HG03439 (cell line): ENCODE data around the gene MED4.
"Not testable (repeated sequence)": the region's sequence is repeated elsewhere in the genome, so short reads cannot be mapped to it uniquely, and the experiment has no call there.

ENCODE experiments used
- ATAC-seq: cut with Tn5 transposase; IDR thresholded peaks from one replicate; pipeline ENCODE4 v1.9.1; 2021; ENCODE audit warnings: mild to moderate bottlenecking, moderate library complexity; ENCODE audit not compliant: unreplicated experiment

MED4 gene

DNA sequence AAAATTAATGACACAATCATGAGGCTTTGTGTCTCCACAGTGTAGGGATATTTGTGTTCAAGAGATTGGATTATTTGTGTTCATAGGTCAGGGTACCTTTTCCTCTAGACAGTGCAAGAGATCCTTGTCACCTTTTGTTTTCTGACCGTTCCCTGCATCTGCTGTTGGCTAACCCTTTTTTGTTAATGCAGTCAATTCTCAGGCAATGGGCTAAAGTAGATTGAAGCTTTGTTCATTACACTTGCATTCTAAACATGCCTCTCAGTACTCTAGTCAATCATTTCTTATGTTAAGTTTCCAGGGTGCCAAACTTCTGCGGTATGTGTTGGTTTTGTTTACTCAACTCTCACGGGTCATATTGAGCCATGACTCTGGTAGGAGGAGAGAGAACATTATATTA lies 1.8 kb upstream of the MED4 start:
- ATAC-seq: no peak

DNA sequence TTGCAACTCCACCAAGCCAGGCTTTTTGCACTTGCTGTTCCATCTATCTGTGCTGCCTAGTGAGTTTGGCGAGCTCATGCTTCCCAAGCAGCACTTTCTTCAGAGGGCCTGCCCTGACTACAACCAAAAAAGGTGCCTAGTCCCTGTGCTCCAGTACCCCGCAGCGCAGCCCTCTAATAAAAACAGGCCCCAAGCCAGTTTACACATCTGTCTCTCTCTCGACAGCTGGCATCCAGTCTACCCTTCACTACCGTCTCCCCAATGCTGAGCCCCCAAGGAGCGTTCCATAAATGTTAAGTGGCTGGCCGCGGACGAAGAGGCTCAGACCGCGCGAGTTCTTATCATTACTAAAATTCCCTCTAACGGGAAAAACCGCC lies 512 bp downstream of the MED4 start:
- peak; percentile 19 for ATAC-seq

DNA sequence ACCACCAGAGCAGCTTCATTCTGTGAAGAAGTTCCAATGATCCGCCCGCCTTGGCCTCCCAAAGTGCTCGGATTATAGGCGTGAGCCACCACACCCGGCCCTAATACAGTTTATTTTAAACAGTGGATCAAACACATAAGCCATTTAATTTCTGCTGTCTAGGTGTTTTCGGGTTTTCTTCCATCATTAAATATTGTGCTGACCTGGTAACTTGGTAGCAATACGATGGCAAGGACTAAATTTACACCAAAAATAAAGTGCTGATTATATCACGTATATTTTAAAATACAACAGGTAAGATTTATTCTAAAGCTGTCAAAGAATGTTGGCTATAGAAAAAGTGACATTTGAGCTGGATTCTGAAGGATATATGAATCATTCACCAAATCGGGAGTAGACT lies 1.3 kb downstream of the MED4 start:
- ATAC-seq: no peak

DNA sequence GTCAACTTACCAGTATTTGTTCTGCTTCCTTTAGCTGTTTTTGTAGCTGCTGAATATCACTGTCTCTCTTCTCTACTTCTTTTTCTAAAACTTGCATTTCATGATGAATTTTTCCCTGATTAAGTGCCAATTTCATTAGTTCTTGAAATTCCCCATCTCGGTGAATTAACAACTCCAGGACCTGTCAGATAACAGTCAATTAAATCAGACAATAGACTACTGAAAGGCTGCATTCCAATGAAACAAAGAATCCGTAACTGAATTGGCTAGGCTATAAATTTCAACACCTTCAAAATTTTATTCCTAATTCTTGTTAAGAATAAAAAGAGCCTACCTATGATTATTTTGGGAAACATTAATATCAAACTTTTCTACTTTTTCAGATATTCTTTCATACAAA lies 8.6 kb downstream of the MED4 start:
- ATAC-seq: no peak

DNA sequence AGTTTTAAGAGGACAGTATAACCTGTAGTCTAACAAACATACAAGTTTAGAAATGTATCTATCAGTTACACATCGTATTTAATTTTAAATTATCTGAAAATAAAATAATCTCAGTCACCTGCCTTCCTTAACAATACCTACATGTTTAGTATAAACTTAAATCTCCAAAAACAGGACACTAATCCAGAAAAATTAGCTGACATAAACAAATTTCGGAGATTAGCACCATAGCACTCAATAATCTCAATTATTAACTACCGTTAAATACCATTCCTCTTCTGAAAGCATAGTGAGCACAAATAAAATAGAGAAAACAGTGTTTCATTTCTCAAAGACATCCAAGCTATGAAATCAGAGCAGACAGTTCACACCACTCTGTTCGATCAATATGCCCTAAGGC lies 13.2 kb downstream of the MED4 start:
- ATAC-seq: no peak

DNA sequence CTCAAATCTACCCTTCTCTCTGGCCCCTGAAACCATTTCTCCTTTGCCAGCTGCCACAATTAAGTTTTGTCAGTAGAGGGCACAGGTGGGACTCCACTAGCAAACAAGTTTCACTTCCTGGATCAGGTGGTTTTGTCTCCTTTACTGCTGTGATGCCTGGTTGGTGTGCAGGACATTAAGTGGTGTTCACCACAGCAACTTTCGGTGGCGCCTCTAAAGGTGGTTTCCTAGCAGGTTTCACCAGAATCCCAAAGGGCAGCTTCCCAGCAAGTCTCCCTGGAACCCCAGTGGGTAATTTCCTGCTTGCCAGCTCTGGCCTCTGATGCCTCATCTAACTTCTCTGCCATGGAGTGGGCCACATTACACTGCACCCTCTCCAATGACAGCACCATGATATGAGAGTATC lies 16.6 kb downstream of the MED4 start:
- peak; percentile 91 for ATAC-seq

DNA sequence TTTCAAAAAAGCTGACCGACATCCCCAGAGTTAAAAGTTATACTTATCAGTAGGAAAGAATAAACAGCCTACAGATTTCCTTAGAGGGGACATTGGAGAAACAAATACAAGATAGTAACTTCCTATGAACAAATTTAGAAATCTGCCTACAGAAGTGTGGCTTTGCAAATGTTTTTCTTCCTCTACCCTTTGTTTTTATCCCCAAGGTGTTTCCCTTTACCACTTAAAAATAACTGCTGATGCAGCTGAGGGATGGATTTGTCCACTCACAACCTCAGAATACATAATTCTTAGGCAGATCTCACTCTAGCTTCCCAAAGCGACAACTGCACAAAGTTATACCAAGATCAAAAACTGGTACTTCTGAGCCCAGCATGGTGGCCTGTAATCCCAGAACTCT lies 20.9 kb downstream of the MED4 start:
- no peak for ATAC-seq

DNA sequence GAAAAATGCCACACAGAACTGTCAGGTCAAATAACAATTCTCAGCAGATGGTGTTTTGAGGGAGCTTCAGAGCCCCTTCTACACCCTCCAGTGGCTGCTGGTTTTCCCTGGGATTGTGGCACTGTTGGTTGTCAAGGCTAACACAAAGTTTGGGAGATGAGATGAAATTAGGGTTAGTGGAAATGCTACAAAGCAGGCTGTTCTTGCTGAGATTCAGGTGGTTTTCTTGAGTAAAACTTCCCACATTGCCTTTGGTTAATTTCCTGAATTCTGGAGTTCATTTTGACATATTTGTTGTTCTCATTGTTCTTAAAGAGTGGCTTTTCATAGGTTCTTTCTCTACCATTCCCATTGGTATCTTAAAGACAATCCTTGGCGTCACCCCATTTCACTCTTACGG lies 22.1 kb downstream of the MED4 start:
- ATAC-seq: no peak

DNA sequence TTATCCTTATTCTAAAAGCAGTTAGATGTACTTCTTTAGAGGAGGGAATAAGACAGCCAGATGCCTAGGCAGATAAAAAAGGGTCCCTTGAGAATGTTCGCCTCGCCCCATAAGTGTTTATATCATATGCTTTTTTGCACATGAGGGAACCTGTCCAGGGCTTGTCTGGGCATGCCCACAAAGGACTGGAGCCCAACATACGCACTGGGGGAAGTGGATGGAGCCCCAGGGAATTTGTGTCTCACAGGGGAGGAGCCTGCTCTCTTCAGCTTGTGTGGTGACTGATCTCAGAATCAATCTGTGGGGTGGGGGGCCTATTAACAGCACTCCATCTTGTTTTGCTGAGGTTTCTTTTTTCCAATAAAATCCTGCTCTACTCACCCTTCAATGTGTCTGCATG lies 22.6 kb downstream of the MED4 start:
- ATAC-seq: no peak

DNA sequence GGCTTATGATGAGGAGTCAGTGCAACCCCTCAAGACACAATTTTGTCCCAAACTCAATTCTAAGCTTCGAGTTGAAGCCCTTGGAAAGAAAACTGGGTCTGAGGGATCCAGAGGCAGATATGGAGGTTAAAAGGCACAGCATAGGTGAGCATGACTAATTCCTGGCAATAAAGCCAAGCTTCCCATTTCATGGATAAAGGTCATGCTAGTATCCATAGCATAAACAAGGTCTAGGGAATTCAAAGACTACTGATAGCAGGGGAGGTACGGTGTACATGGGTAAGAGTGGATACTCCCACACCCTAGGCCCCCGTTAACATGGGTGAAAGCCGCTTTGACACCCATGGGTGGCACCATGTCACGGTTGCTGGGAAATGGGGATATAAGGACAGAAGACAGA lies 24.0 kb downstream of the MED4 start:
- ATAC-seq: no peak

DNA sequence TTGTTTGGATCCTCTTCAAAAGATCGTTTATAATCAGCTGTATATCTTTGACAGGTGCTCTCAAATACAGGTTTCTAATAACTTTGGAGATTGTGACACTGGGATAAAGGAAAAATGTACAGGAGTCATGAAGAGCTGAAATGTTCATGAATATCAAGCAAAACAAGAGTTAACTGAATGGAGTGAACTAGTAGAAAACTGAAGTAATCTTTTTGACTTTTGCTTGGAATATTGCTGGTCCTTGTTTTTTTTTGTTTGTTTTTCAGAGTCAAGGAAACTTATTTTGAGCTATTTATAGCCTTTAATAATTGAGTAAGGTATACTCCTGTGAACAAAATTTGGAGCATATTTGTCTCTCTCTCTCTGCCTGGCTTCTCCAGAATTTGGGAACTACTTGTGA lies 25.3 kb downstream of the MED4 start:
- ATAC-seq: no peak

DNA sequence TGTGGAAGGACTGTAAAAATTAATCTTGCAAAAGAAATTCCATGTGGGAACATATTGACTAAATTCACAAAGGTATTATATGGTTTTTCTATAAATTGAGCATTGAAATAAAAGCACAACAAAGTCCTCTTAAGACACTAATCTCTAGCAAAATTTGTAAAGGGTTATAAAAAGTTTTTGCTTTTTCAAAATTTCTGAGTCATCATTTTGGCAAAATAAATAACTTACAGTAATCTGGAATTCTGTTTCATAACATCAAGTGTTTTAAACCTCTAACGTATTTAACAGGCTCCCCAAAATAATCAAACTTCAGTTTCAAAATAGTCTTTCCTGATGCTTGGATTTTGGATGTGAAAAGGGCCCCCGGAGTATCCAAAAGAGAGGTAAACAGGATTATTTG lies 26.0 kb downstream of the MED4 start:
- no peak for ATAC-seq

DNA sequence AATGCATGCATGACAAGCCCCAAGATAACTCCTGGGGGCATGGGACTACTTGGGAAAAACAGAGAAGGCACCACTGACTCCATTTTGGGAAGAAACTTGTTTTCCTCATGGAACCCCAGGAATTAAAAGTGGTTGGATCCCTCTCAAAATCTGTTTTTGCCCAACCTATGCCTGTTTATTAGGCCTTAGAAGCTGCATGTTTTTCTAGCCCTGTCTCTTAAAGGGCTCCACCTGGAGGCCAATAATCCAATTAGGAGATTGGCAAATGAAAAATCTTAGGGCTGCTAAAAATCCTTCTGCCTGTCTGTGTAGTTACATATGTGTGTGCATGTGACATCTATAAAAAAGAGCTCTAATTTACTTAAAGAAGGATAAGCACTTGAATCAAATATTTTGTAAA lies 26.9 kb downstream of the MED4 start:
- ATAC-seq: no peak

DNA sequence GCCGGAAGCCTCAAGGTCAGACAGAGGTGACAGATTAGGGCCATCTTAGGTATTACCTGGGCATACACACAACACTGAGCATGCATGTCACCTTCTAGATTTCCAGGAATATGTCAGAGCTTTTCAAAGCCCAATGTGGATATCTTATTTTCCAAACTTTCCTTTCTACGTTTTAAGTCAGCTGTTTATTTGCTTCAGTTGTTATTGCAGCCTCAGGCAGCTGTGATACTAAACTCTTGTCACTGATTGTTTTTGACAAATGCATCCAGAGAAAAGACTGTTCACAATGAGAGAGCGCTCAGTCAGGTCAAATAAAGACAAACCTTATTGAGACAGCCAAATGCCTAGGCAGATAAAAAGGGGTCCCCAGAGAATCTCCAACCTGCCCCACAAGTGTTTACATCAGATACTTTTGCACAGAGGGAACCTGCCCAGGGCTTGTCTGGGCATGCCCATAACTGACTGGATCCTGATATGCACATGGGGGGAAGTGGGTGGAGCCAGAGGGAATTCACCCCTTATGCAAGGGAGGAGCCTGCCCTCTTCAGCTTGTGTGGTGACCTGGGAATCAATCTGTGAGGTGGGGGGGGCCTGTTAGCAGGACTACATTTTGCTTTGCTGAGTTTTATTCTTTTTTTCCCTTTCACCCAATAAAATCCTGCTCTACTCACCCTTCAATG lies 28.5 kb downstream of the MED4 start:
- ATAC-seq: peak; percentile 67

DNA sequence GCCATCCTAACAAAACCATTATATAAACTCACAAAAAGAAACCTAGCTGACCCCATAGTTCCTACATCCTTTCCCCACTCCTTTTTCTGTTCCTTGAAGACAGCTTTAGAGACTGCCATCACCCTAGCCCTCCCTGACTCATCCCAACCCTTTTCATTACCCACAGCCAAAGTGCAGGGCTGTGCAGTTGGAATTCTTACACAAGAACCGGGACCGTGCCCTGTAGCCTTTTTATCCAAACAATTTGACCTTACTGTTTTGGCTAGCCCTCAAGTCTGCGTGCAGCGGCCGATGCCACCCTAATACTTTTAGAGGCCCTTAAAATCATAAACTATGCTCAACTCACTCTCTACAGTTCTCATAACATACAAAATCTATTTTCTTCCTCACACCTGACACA lies 35.0 kb downstream of the MED4 start:
- ATAC-seq: not testable (repeated sequence)

DNA sequence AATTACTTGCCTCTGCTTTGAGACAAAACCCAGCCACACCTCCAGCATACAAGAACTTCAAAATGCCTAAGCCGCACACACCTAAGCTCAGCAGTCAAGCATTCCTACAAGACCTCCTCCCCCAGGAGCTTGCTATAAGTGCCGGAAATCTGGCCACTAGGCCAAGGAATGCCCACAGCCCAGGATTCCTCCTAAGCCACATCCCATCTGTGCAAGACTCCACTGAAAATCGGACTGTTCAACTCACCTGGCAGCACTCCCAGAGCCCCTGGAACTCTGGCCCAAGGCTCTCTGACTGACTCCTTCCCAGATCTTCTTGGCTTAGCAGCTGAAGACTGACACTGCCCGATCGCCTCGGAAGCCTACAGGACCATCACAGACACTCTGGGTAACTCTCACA lies 36.4 kb downstream of the MED4 start:
- ATAC-seq: not testable (repeated sequence)

DNA sequence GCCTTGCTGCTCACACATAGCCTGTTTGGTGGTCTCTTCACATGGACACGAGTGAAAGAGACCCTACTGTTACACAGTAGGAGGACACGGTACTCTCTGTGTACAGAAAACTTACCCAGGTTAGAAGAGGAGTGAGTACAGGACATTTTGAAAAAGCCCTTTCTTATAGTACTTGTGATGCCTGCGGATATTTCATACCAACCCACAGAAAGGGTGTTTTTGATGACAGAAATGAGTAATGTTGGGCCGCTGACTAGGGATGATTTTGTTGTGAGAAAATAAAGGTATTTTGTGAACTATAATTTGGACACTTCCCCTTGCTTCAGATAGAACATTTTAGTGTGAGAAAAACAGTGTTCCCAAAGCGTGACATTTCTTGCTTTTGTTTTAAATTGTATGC lies 39.2 kb downstream of the MED4 start:
- ATAC-seq: no peak

DNA sequence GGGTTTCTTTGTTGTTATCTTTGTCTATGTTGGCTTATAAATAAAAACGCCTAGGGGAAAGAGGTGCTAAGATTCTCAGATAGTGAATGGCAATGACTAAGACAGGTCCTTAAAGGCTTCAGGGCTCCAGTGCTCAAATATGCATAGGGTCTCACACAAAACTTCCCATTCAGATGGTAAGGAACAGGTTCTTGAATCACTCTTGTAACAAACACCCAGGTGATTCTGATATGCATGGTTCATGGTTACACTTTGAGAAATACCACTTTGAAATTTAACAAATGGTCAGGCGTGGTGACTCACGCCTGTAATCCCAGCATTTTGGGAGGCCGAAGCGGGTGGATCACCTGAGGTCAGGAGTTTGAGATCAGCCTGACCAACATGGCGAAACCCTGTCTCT lies 40.3 kb downstream of the MED4 start:
- ATAC-seq: no peak

DNA sequence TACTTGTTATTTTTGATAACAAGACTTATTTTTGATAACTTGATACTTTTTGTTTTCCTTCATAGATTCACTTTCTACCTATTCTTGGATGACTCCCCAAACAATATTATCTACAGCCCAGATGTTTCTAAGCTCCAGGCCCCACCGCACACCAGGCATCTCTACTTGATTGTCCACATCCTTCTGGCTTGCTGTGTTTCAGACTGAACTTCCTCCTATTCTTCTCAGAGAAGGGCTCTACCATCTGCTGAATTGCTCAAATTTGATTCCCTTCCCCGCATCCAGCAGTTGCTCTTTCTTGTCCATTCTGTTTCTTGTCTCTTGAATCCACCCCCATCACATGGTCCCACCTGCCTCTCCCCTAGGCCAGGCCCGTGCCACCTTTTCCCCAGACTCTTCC lies 44.4 kb downstream of the MED4 start:
- no peak for ATAC-seq

DNA sequence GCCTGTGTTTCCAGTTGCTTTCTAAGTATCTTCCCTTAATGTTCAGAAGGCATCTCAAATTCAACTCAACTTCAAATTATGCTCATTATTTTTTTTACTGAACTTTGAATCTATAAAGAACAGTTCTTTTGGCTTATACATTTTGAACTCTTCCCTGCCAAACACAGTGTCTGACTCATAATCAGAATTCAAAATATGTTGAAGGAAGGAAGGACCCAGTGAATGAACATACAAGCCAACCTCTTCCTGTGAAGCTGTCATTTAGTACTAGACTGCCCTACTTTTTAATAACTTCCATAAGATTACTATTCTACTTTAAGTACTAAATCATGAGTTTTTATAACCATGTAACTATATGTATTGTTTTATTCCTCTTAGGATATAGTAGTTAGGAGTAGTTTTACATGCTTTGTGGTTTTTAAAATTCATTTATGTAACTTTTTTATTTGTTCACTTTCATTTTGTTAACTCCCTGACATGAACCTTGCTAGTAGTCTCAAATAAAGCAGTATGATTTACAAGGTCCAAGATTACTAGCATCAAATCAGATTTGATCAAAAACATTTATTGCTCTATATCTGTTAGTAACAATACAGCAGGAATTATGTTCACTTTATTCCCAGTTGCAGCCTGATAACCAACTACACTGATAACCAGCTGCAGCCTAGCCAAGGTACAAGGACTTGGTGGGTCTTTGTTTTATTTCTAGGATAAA lies 51.0 kb downstream of the MED4 start:
- no peak for ATAC-seq

DNA sequence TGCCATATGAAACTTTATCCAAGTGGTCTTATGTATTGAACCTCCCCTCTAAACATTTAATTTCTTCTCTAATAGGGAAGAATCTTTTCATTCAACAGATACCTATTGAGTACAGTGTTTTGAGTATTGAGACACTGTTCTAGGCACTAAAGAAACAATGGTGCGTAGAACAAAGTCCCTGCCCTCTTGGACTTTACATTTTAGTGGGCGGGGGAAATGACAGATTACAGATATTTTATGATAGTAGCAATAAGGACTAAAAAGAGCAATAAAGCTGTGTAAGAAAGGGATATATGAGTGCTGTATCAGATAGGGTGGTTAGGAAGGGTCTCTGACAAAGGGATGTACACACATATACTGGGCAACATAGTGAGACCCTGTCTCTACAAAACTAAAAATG lies 52.0 kb downstream of the MED4 start:
- ATAC-seq: no peak

DNA sequence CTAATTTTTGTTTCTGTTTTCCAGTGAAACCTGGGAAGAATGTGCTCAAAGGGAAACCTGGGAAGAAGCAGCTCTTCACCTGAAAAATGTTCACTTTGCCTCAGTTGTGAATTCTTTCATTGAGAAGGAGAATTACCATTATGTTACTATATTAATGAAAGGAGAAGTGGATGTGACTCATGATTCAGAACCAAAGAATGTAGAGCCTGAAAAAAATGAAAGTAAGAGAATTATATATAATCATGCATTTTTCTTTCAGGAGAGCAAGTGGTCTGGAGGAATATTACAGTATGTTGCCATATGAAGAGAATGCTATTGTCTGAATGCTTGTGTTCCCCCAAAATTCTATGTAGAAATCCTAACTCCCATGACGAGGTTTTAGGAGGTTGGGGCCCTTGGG lies 54.0 kb downstream of the MED4 start:
- ATAC-seq: no peak

DNA sequence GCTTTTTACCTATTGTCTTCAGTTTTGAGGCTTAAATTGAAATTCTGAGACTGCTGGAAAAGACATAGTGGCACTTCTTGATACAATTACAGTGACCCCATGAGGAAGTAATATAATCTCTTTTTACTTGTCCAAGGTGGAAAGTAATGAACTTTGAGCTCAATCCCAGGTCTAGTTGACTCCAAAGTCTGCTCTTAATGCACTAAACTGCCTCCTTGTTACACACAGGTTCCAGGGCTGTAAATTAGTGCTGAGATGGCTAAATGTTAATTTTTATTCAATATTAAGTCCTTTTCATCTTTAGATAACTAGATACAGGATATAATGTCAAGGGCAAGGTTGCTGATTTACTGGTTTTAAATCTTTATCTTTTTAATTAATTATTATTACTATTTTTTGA lies 54.9 kb downstream of the MED4 start:
- no peak for ATAC-seq
